Muscle of leg (tissue), 11 donors: Measurements from ENCODE around the gene TLX2. TPM values are rescaled to one million over a fixed set of nuclear protein-coding genes. Genes with fewer than 3 reads are reported as not detected.

Experiments
- DNase-seq: peaks from one replicate; pipeline ENCODE4 v3.0.0; 2013
- H3K27ac ChIP-seq: one replicate; pipeline ENCODE4 v1.5.1; 2013; ENCODE audit warnings: mild to moderate bottlenecking, low read length, control low read depth
- H3K27me3 ChIP-seq: one replicate; pipeline ENCODE4 v1.6.1; 2013; ENCODE audit warnings: low read length; ENCODE audit not compliant: control insufficient read depth, insufficient read depth
- H3K36me3 ChIP-seq: one replicate; pipeline ENCODE4 v1.6.1; 2013; ENCODE audit warnings: low read length; ENCODE audit not compliant: control insufficient read depth, insufficient read depth
- H3K4me1 ChIP-seq: one replicate; pipeline ENCODE4 v1.6.1; 2013; ENCODE audit warnings: low read length; ENCODE audit not compliant: control insufficient read depth, insufficient read depth
- H3K4me3 ChIP-seq: one replicate; pipeline ENCODE4 v1.5.1; 2013; ENCODE audit warnings: low read length, control low read depth
- H3K9me3 ChIP-seq: replicated peaks from 2 replicates; pipeline ENCODE4 v1.6.1; 2013; ENCODE audit warnings: low read depth, low read length; ENCODE audit not compliant: control insufficient read depth
- WGBS: methylation state at CpG from one replicate; pipeline ENCODE4 v1.1.5; 2013; ENCODE audit warnings: missing lambda C conversion rate; ENCODE audit not compliant: insufficient coverage; 5-methylcytosine and 5-hydroxymethylcytosine counted together
- polyA plus RNA-seq, 8 donors: library from polyadenylated mRNA; unstranded; fragments of 120-200 nt; gene quantifications; one replicate each; pipeline versions ENCODE4 v1.2.1 to v1.2.3, GENCODE V29; 2013; ENCODE audit warnings: inconsistent platforms in 1 of 8, low replicate concordance in 1 of 8; ENCODE audit not compliant: insufficient read length in 8 of 8, insufficient read depth in 1 of 8
- total RNA-seq: library from RNA; stranded (reverse); fragments of 120-200 nt; gene quantifications from one replicate; pipeline ENCODE4 v1.2.4, GENCODE V29; 2013

TLX2 gene
- total and polyA plus RNA-seq, 9 donors, result 0.14 TPM; not detected in 8

DNA sequence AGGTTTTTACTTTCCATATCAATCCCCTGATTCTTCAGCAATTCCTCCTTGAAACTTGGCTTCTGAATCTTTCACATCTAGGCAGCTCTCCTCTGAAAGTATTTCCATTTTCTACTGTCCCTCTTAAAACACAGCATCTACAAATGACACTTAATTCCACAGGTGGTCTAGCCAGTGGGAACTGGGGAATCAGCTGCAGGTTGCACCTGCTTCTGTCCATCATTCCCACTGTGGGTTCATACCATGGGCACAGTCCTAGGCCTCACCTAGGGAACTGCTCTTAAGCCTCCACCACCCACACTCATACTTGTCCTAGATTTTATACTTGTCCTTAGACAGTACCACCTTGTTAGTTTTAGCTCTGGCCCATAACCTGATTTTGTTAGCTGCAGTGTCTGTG is 37.3 kb downstream of the TLX2 start:
- H3K9me3 ChIP-seq, result no peaks in the 10 kb centered on the region
- H3K4me3 ChIP-seq, result no peak overlapping the region
- peaks cover 43% of the 10 kb centered on the region for H3K4me1 ChIP-seq
- no peak overlapping the region for H3K27ac ChIP-seq
- peaks cover 9% of the 10 kb centered on the region for H3K27me3 ChIP-seq
- no peak for DNase-seq
- peaks cover 6% of the 10 kb centered on the region for H3K36me3 ChIP-seq

DNA sequence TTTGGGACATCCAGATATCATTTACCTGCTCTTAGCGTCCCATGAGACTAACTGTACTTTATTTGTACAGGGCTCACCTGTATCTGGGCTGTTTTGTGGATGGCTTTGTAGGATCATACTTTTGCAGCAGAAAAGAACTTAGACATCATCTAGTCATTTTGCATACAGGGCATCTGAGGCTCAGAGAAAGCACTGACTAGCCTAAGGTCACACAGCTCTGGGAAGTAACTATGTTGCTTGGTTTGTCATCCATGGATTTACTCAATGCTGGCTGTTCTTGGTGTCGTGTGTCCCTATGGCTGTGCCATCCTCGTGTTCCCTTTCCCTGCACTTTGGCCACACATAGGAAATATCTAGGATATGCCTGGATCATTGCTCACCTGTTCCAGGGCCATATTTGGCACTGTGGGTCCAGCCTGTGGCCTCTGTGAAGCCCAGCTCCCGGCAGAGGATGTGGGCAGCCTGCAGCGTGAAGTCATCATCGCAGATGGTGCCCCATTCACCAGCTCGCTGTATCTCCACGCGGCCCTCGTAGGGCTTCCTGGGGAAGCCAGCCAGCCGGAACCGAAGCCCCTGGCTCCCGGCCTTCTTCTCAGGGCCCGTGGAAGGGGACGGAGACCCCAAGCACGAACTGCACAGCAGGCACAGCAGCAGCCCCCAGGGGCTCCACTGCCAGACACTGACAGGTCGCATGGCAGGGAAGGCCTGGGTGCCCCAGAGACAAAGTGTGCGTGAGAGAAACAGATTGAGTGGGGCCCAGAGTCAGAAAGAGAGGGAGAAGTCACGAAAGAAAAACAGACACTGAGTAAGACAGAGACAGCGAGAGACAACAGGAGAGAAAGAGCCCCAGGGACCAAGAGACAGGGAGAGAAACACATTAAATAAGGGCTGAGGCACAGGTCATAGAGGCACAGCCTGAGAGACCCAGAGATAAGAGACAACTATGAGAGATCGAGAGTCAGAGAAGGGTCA is 38.0 kb downstream of the TLX2 start:
- peak; percentile 5 for DNase-seq
- peaks cover 9% of the 10 kb centered on the region for H3K27me3 ChIP-seq
- WGBS, result 66% methylated on average over 20 of the region's 21 CpGs
- H3K9me3 ChIP-seq, result no peaks in the 10 kb centered on the region
- no peak overlapping the region for H3K27ac ChIP-seq
- H3K4me3 ChIP-seq, result no peak overlapping the region
- peaks cover 6% of the 10 kb centered on the region for H3K36me3 ChIP-seq
- peaks cover 43% of the 10 kb centered on the region for H3K4me1 ChIP-seq

DNA sequence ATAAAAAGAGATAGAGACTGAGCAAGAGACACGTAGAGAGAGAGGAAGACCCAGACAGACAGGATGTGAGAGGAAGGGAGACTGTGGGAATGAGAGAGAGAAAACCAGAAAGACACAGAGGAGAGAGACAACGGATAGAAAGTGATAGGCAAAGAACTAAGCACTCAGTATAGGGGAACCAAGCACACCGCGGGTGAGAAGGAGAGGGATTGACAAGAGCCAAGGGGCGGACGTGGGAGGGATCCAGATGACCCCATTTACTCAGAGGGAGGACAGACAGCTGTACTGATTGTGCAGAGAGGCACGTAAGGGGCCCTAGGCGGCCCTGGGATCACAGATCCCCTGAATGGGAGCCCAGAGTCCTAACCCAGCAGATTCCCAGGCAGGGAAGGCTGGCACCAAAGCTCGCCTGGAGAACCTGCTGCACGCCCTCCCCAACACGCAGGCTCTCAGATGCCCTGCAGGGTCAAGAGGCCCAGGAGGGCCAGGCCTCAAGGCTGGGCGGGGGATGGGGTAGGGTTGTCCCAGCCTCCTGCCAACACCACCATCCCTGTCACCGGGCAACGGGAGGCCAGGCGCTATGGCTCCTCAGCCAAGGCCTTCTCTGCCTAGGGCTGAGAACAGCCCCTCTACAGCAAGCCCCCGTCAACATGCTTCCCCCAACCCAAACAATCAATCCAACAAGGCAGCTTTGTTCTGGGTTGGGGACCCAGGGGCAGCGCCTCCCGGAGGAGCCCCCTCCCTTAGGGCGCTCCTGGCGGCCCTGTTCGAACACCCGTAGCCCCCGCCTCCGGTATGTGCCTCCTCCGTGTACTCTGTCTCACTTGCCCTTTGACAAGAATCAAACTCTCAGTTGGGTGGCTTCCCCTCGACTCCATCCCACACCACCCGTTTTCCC is 38.9 kb downstream of the TLX2 start:
- H3K9me3 ChIP-seq, result no peaks in the 10 kb centered on the region
- H3K4me3 ChIP-seq, result peak overlapping the region; percentile 71
- H3K27ac ChIP-seq, result peak overlapping the region; percentile 67
- peak; percentile 52 for DNase-seq
- H3K36me3 ChIP-seq, result peaks cover 6% of the 10 kb centered on the region
- 20% methylated on average over 20 of the region's 27 CpGs for WGBS
- peaks cover 9% of the 10 kb centered on the region for H3K27me3 ChIP-seq
- H3K4me1 ChIP-seq, result peaks cover 40% of the 10 kb centered on the region

DNA sequence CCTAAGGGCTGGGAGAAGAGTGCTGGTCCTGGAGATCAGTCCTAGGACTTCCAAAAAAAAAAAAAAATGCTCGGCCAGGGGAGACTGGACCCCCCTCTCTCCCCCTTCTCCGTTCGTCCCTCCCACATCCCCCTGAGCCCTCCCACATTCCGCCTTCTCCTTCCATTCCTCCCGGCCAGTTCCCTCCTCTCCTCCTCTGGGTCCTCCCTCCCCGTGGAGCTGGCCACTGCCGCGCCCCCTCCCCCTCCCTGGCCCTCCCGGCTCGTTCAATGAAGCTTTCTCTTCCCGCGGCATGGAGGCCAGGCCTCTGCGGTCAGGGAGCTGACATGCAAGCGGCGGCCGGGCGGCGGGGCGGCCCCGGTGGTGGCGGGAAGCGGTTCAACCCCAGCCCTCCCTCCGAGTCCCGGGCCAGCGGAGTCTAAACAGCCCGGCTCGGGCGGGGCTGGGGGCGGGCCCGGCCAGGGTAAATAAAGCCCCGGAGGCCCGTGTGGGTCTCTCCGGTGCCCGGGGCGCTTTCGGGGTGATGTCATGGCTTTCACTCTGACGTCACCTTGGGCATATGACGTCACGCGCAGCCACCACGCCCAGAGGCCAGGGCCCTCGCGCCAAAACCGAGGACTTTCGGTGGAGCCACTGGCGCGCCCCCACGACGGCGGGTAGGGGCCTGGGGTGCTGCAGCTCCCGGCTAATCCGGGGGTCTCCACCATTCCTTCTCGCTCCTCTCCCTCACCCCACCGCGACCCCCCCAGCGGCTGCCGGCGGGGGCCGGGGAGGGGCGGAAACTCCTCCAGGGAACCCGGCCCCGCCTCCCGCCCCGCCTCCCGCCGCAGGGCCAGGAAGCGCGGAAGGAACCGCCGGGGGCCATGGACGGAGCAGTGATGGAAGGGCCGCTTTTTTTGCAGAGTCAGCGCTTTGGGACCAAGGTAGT is 39.9 kb downstream of the TLX2 start, which contains the start of the genes DOK1 and LOXL3:
DOK1 (plus strand) TSS at position 829 of the 928 bp plus-strand sequence; CDS start at position 864, 35 bp downstream.
LOXL3 (minus strand) TSS at position 51 of the 928 bp plus-strand sequence. CDS start 1,308 bp downstream, outside the sequence.
- peak; percentile 96 for DNase-seq
- Histone ChIP-seq H3K9me3 (no peaks in the 10 kb centered on the region), H3K36me3 (peaks cover 6% of the 10 kb centered on the region), H3K4me1 (peaks cover 34% of the 10 kb centered on the region), H3K27ac (peak within 1 kb of the TSS; percentile 67), H3K27me3 (peaks cover 7% of the 10 kb centered on the region), H3K4me3 (peak within 1 kb of the TSS; percentile 71)
- under 1% methylated on average over 66 of the region's 73 CpGs for WGBS

DNA sequence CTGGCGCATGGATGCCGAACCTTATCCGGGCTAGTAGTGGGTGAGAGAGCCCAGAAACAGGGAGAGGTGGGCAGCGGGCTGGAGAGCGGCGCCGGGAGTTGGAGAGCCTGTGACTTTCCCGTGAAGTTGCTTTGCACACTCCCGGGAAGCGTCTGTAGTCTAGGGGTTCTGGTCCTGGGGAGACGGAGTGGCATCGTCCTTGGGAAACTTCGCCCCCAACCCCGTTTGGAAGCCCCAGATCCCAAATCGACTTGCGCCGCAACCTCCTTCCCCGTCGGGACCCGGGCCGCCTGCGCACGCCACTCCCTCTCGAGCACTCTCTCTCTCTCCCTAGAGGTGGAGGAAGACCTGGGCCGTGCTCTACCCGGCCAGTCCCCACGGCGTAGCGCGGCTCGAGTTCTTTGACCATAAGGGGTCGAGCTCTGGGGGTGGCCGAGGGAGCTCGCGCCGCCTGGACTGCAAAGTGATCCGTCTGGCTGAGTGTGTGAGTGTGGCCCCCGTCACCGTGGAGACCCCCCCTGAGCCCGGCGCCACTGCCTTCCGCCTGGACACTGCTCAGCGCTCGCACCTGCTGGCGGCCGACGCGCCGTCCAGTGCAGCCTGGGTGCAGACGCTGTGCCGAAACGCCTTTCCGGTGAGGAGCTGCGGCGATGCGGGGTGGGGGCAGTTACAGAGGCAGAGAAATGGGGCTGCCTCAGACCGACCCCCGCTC is 40.7 kb downstream of the TLX2 start:
- H3K27ac ChIP-seq, result peak overlapping the region; percentile 42
- under 1% methylated on average over 36 of the region's 58 CpGs for WGBS
- peaks cover 6% of the 10 kb centered on the region for H3K36me3 ChIP-seq
- H3K4me3 ChIP-seq, result peak overlapping the region; percentile 71
- H3K9me3 ChIP-seq, result no peaks in the 10 kb centered on the region
- H3K4me1 ChIP-seq, result peaks cover 26% of the 10 kb centered on the region
- peak; percentile 53 for DNase-seq
- peaks cover 4% of the 10 kb centered on the region for H3K27me3 ChIP-seq

DNA sequence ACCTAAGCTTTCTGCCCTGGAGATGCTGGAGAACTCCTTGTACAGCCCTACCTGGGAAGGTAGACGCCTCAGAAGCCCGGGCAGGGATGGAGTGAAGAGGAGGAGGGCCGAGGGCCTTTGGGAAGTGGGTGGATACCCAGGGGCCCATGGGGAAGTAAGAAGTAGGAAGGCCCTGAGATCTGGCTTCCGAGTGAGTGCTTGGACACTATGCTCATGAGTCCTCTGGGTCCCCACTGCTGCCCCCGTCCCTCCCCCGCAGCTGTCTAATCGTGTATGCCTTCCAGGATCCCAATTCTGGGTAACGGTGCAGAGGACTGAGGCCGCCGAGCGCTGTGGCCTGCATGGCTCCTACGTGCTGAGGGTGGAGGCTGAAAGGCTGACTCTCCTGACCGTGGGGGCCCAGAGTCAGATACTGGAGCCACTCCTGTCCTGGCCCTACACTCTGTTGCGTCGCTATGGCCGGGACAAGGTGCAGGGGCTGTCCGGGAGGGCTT is 41.4 kb downstream of the TLX2 start:
- Histone ChIP-seq H3K27ac (no peak overlapping the region), H3K9me3 (no peaks in the 10 kb centered on the region), H3K27me3 (peaks cover 9% of the 10 kb centered on the region), H3K4me3 (peak overlapping the region; percentile 71), H3K36me3 (peaks cover 6% of the 10 kb centered on the region), H3K4me1 (peaks cover 23% of the 10 kb centered on the region)
- WGBS, result 43% methylated on average over 14 of the region's 17 CpGs
- peak; percentile 42 for DNase-seq

DNA sequence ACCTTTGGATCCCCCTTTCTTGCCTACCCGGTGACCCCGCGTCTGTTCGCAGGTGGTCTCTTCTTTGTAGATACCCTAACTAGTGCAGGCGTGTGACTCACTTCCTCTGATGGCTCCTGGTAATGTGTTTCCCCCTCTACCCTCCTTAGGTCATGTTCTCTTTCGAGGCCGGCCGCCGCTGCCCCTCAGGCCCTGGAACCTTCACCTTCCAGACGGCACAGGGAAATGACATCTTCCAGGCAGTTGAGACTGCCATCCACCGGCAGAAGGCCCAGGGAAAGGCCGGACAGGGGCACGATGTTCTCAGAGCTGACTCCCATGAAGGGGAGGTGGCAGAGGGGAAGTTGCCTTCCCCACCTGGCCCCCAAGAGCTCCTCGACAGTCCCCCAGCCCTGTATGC is 41.9 kb downstream of the TLX2 start:
- H3K27ac ChIP-seq, result no peak overlapping the region
- peaks cover 6% of the 10 kb centered on the region for H3K36me3 ChIP-seq
- 85% methylated on average over 5 of the region's 14 CpGs for WGBS
- H3K27me3 ChIP-seq, result peaks cover 10% of the 10 kb centered on the region
- no peak overlapping the region for H3K4me3 ChIP-seq
- no peaks in the 10 kb centered on the region for H3K9me3 ChIP-seq
- peaks cover 23% of the 10 kb centered on the region for H3K4me1 ChIP-seq
- DNase-seq, result peak; percentile 6

DNA sequence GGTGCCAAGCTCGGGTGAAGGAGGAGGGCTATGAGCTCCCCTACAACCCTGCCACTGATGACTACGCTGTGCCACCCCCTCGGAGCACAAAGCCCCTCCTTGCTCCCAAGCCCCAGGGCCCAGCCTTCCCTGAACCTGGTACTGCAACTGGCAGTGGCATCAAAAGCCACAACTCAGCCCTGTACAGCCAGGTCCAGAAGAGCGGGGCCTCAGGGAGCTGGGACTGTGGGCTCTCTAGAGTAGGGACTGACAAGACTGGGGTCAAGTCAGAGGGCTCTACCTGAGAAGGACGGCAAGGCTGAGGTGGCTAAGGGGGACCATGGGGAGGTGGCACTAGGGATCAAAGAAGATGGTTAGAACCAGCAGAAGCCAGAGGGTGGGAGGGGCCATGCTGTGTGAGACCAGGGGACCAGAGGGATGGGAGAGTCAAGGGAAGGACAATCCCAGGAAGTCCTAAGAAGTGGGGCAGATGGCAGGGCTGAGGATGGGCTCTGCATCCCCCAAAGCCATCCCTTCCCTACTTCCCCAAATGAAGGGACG is 42.7 kb downstream of the TLX2 start:
- H3K9me3 ChIP-seq, result no peaks in the 10 kb centered on the region
- H3K4me1 ChIP-seq, result peaks cover 23% of the 10 kb centered on the region
- H3K4me3 ChIP-seq, result no peak overlapping the region
- no peak overlapping the region for H3K27ac ChIP-seq
- H3K36me3 ChIP-seq, result peaks cover 4% of the 10 kb centered on the region
- DNase-seq, result no peak
- H3K27me3 ChIP-seq, result peaks cover 13% of the 10 kb centered on the region
- WGBS, result 94% methylated on average over 2 of the region's 6 CpGs
